ENCODE measurements around the gene YIF1A.

GRCh38 chr11:66259225-66259624 is 29.7 kb downstream of the YIF1A start:
- no peak for TF ChIP-seq POLR2AphosphoS5 (IDR thresholded peaks at IDR 0.05)
- no peak for TF ChIP-seq EP300 (IDR thresholded peaks at IDR 0.05)

All from stomach (tissue), 4 donors.